GM21737 (cell line): Measurements from ENCODE around the gene RLN1.
"Not testable (repeated sequence)": the region's sequence is repeated elsewhere in the genome, so short reads cannot be mapped to it uniquely, and the experiment has no call there.

Experiments
- ATAC-seq: cut with Tn5 transposase; IDR thresholded peaks from one replicate; pipeline ENCODE4 v1.9.1; 2021; ENCODE audit warnings: mild to moderate bottlenecking, moderate library complexity; ENCODE audit not compliant: unreplicated experiment

RLN1 gene

GRCh38 chr9:5338992-5339981, at the start of gene RLN1:
RLN1 (minus strand) TSS chr9:5339876; CDS start chr9:5339746, 130 bp downstream.
- peak; percentile 99 for ATAC-seq

DNA sequence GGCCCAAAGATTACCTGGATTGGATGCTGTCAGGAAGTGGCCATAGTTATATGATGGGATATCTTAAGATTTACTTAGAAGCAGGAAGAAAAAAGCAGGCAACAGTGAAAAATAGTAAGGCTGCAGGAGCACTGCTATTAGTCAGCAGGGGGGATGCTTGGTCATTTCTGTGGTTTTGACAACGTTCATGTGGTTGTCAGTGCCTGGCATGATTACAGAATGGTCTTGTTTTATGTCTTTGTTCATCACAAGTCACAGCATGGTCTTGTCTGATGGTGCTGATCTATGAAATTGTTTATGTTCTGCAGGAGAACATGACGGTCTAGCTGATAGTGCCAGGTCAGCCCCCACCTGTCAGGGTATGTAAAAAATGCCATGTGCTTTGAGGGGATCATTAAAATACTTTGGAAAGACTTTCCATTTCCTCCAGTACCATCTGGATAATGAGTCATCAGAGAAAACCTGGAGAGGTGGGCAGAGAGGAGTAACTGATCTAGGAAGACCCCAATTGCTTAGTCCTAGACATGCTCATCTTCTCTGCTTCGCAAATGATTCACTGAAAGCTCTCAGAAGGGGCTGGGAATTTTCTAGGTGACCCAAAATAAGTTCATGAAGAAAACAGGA, 49.5 kb upstream of the RLN1 start:
- ATAC-seq: no peak

DNA sequence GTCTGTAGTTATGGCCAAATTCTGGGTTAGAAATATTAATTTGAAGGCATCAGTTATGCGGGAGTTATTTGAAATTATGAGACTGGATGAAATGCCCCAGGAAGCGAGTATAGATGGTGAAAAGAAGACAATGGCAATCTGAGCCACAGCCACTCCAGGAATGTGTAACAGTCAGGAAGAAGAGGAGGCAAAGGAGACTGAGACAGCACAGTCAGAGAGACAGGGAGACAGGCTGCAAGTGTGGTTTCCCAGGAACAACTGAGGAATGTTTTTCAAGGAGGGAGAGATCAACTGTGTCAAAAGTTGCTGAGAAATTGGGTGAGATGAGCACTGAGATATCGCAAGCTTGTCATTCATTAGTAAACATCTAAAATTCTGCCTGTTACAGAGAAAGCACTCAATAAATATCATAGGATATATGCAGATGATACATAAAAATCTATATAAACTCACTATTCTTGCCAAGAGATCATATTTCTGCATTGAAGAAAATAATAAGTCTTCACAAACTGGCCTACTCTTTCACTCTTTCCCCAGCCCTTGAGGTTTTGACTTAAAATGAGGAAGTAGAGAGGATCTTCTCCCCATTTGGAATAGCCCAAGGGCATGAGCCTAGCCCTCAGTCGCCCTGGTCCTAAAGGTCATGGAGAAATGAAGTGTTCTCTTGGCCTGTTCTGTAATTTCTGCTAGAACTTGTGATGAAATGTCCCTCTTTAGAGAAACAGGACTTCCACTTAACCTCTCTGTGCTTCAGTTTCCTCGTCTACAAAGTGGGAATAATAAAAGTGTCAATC, 48.5 kb upstream of the RLN1 start:
- ATAC-seq: no peak

GRCh38 chr9:5384436-5384835, 44.8 kb upstream of the RLN1 start:
- no peak for ATAC-seq

- no peak for ATAC-seq
Observed at GRCh38 chr9:5382479-5382878, 42.8 kb upstream of the RLN1 start.

GRCh38 chr9:5375790-5376477, 36.3 kb upstream of the RLN1 start:
- no peak for ATAC-seq

DNA sequence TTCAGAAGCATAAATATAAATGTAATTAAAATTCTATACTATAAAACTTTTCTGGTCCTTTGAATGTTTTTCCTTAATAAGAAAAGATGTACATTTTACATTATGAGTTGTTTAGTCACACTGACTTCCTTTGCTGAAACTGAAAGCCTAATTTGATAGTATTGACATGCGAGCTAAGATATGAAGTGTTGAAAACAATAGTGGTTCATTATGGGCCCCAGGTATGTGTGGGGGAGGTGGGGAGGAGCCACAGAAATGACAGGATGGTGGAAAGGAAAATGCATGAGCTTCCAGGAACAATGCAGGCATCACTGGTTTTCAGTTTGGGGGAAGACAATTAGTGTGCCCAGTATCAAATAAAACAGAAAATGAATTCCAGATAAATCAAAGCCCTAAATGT, 35.4 kb upstream of the RLN1 start:
- ATAC-seq: peak; percentile 77

DNA sequence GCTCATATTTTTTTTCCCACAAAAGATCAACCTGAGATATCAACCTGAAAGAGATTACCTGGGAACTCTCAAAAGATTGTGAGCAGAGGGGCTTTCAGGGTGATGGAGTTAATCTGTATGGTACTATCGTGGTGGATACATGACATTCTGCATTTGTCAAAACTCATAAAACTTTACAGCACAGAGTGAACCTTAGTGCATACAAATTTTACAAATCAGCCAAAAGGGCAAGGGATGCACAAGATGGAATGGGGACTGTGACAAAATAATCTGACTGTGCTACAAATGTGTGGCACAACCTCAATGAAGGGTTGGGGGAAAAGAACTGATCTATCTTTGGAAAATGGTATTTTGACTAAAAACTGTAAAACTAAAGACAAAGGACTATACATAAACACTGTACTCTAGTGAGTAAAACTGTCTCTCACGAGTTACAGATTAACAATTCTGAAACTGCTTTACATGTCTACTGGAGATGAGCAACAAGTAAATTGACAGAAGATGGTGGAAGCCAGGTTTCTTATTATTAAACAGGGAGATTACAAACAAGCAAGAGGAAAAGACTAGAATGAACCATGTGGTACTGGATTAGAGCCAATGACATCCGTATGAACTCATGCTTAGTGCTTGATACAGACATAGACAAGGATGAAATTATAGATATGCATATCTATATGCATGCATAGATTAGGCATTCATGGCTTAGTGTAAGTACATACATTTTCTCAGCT, 24.8 kb upstream of the RLN1 start:
- peak; percentile 91 for ATAC-seq

DNA sequence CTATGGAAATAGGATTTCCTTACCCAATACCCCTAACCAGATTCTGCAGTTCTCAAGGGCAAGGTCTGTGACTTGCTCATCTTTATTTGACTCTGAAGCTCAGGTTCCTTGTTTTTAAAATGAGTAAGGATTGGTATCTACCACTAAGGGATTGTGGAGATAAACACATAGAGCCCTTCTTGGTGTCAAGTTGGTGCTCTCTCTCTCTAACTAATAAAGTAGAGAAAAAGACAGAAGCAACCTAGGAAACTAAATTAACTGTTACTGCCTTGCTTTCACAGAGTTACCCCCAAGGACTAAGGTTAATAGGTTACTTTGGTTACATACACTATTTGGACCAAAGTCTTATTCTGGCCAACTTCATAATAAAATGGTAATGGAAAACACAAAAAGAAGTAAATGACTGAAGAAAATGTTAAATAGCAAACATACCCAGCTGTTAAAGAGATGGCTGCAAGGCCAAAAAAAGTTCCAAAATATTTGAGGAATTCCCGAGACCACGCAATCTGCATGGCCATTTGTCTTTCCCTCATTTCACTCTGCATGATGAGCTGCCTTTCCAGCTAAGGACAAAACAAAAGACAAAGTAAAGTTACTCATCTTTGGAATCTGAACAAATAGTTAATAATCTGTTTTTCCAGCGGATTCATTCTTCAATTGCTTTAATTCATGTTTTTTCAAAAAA, 21.8 kb upstream of the RLN1 start:
- no peak for ATAC-seq

DNA sequence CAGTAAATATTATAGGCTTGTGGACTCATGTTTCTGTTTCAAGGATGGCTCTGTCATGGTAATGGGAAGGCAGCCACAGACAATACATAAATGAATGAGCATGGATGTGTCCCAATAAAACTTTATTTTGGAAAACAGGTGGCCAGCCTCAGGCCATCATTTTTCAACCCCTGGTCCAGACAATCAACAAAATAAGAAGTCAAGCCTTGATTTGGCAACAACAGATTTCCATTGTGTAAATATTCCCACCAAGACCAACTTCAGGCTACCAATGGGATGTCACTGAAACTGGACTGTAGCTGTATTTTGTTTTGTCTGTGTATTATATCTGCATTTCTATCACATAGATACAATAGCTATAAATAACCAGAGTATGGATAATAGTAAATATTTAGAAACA, 20.7 kb upstream of the RLN1 start:
- no peak for ATAC-seq

DNA sequence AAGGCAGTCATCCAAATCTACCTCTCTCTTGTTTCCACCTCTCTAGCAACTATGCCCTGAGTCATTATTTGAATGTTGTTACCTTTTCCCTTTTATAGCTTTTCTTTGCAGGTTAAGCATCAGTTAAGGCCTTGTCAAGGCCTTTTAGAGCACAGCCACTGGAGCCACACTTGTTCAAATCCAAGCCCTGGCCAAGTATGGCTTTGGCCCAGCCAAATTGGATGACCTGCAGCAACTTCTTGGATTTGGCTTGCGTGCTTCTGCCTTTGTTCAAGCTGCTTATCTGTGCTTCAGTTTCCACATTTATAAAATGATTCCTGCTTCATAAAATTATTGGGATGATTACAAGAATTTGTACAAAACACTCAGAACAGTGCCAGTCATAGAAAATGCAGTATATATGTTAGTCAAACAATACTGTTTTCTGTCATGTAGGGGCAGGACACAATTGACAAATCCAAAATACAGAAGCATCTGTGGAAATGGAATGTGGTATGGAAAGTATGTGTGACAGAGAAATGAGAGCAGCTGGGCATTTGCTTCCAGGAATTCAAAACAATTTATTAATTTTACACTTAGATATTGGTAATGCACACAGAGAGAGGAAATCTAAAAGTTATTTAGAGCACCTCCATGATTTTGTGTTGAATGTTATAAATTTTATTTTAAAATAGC, 17.9 kb upstream of the RLN1 start:
- ATAC-seq: no peak

DNA sequence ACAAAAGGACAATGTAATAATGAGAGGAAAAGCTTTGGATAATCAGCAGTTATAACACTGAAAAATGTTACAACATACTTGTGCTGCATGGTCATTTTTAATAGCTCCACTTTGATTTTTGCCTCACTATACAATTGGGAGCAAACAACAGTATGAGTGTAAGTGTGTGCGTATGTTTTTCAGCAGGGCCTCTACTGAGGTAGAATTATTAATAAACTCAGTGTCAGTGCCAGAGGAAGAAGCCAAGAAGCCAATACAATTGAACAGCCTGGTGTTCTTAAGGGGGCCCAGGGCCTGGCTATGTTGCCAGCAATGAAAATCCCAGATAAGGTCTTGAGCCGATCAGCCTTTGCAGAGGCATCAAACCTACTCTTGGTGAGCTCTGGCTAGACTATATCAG, 16.1 kb upstream of the RLN1 start:
- no peak for ATAC-seq

- no peak for ATAC-seq
Observed at GRCh38 chr9:5355226-5355625, 15.6 kb upstream of the RLN1 start.

- ATAC-seq: no peak
Observed at GRCh38 chr9:5354184-5354583, 14.5 kb upstream of the RLN1 start.

DNA sequence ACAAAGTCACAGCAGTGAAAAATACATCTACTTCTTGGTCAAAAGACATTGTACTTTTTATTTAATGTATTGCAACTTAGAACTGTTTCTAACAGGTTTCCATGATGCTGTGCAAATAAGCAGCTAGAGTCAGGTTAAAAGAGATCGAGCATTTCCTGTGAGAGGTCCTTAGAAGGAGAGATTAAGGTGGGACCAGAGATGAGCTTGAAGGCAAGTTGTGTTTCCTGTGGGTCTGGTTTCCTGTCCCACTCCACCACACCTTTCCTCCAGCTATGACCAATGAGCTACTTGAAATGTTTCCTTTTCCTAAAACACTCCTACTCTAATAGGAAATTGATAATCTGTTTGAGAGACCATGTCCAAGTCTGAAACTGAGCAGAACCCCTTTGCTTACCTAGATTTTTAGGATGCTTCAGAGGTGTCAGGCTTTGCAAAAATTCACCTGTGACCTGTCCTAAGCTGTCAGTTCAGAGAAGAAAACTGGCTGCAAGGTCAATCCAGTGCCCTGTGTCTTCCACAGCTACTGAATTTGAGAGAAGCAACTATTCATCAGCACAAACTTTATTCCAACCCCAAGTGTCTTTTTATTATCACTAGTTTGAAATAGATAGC, 13.1 kb upstream of the RLN1 start:
- ATAC-seq: no peak

- ATAC-seq: no peak
Observed at GRCh38 chr9:5336688-5337087, 3.0 kb downstream of the RLN1 start.

DNA sequence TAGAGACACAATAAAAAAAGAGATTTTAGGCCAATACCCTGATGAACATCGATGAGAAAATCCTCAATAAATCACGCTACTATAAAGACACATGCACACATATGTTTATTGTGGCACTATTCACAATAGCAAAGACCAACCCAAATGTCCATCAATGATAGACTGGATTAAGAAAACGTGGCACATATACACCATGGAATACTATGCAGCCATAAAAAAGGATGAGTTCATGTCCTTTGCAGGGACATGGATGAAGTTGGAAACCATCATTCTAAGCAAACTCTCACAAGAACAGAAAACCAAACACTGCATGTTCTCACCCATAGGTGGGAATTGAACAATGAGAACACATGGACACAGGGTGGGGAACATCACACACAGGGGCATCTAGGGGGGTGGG, 8.4 kb downstream of the RLN1 start:
- not testable (repeated sequence) for ATAC-seq

GRCh38 chr9:5326893-5327548, 12.7 kb downstream of the RLN1 start:
- ATAC-seq: no peak
